ENCODE data around the gene METTL6.

DNA sequence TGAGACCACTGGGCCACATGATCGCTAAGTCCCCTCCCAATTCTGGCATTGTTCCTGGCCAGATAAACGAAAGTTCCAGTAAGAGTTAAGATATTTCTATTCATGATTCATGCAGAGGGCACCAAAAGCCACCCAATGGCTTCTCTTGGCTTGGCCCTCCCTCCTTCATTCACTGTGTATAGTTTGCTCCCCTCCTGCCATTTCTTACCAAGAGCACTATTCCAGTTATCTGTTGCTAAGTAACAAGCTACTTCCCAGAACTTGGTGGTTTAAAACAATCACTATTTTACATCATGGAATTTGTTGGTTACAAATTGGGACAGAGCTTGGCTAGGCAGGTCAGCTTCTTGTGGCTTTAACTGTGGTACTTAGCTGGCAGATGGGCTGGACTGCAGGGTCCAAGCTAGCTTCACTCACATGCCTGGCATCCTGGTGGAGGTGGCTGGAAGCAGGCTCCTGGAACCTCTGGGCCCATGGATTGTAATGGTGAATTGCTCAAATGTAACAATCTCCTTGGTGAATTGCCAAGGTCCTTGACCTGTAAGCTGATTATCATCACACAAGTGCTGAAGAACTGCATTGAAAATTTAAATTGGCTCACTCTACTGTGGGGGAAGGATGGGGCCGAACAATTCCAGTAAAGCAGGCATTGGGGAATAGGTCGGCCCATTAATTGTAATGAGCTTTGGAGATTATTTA lies 16.6 kb upstream of the METTL6 start:
- TF ChIP-seq, protein P1, sequence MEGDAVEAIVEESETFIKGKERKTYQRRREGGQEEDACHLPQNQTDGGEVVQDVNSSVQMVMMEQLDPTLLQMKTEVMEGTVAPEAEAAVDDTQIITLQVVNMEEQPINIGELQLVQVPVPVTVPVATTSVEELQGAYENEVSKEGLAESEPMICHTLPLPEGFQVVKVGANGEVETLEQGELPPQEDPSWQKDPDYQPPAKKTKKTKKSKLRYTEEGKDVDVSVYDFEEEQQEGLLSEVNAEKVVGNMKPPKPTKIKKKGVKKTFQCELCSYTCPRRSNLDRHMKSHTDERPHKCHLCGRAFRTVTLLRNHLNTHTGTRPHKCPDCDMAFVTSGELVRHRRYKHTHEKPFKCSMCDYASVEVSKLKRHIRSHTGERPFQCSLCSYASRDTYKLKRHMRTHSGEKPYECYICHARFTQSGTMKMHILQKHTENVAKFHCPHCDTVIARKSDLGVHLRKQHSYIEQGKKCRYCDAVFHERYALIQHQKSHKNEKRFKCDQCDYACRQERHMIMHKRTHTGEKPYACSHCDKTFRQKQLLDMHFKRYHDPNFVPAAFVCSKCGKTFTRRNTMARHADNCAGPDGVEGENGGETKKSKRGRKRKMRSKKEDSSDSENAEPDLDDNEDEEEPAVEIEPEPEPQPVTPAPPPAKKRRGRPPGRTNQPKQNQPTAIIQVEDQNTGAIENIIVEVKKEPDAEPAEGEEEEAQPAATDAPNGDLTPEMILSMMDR (conservative IDR thresholded peaks at IDR 0.05; ENCODE audit: low read depth, low read length): no peak
- TF ChIP-seq EZH2 (IDR thresholded peaks at IDR 0.05; ENCODE audit: borderline replicate concordance, low read depth, low read length, poor library complexity, severe bottlenecking): no peak

Data from A673 (cell line).